GM23248 (cell line): Measurements from ENCODE around the gene STK32B.

Experiments
- EZH2 ChIP-seq: fragments of 200-600 bp; sonication (generic); IDR thresholded peaks from 2 replicates; pipeline ENCODE4 v1.6.1; 2018; ENCODE audit warnings: antibody characterized with exemption, mild to moderate bottlenecking; ENCODE audit not compliant: insufficient read depth, poor library complexity, severe bottlenecking
- EZH2phosphoT487 ChIP-seq: fragments of 200-600 bp; sonication (generic); IDR thresholded peaks from 2 replicates; pipeline ENCODE4 v1.6.1; 2018; ENCODE audit warnings: antibody characterized with exemption, moderate library complexity, mild to moderate bottlenecking, low read depth; ENCODE audit not compliant: insufficient read depth

DNA sequence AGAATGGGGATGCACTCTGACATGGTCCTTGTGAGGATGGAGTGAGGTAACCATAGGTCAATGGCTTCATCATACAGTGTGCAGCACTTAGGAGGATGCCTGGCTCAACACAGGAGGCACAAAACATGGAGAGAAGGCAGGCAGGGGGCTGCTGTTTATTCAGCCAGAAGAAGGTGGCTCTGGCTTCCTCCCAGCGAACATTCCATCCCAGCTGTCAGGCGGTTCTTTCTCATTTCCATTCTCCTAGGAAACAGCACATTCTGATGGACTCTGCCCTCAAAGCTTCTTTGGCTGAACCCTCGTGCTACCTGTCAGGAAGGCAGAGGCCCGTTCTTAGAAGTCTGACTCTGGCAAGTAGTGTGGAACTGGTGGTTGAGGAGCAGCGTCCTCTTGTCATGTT, 18.6 kb downstream of the STK32B start:
- TF ChIP-seq EZH2: no peak
- no peak for TF ChIP-seq EZH2phosphoT487
